Measurements from ENCODE around the gene ACTL7B. TPM values are rescaled to one million over a fixed set of nuclear protein-coding genes. Genes with fewer than 3 reads are reported as not detected.

Gene ACTL7B
- total RNA-seq, 1 donor from 2014 or later: not detected

- H3K27ac Mint-ChIP-seq (ENCODE audit: unreplicated experiment): no peak overlapping the region
- H3K4me3 Mint-ChIP-seq (ENCODE audit: unreplicated experiment): no peak overlapping the region
- H3K27me3 Mint-ChIP-seq (ENCODE audit: low read depth, unreplicated experiment): no peaks in the 10 kb centered on the region
- no peak for TF ChIP-seq EZH2 (IDR thresholded peaks at IDR 0.05; ENCODE audit: insufficient read depth, low read length)
- TF ChIP-seq CTCF (IDR thresholded peaks at IDR 0.05; ENCODE audit: insufficient read depth, low read depth, low read length): no peak
- Histone ChIP-seq H3K4me3 (ENCODE audit: insufficient read depth, low read depth, low read length) (no peak overlapping the region), H2AFZ (ENCODE audit: low read depth, low read length) (no peak overlapping the region), H3K9ac (ENCODE audit: low read length) (no peak overlapping the region), H3K27me3 (ENCODE audit: insufficient read depth, low read length) (no peaks in the 10 kb centered on the region), H3K4me1 (ENCODE audit: insufficient read depth, low read length) (peaks cover 8% of the 10 kb centered on the region), H3K36me3 (ENCODE audit: insufficient read depth, low read length) (no peaks in the 10 kb centered on the region), H3K79me2 (ENCODE audit: insufficient read depth, low read length) (no peaks in the 10 kb centered on the region), H3K9me3 (ENCODE audit: insufficient read depth, low read depth, low read length) (no peaks in the 10 kb centered on the region), H3K27ac (ENCODE audit: low read depth, low read length) (no peak overlapping the region), H4K20me1 (ENCODE audit: insufficient read depth, low read length) (no peaks in the 10 kb centered on the region), H3K4me2 (ENCODE audit: low read length) (no peak overlapping the region)
- no peak for DNase-seq (ENCODE audit: low read depth)
- H3K4me1 Mint-ChIP-seq (ENCODE audit: low read depth, unreplicated experiment): peaks cover 6% of the 10 kb centered on the region
- no peaks in the 10 kb centered on the region for H3K36me3 Mint-ChIP-seq (ENCODE audit: low read depth, unreplicated experiment)
- FAIRE-seq: no peak
- no peaks in the 10 kb centered on the region for H3K9me3 Mint-ChIP-seq (ENCODE audit: unreplicated experiment)
Observed at GRCh38 chr9:108838017-108838416, 17.8 kb downstream of the ACTL7B start.

DNA sequence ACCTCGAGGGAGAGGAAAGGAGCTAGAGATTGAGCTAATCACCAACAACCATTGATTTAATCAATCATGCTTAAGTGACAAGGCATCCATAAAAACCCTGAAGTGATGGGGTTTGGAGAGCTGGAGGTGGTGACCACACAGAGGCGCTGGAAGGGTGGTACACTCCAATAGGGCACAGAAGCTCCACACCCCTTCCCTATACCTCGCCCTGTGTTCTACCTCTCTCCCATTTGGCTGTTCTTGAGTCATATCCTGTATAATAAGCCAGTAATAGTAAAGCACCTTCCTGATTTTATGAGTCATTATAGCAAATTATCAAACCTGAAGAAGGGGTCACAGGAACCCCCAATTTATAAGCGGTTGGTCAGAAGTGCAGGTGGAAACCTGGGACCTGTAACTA lies 18.3 kb downstream of the ACTL7B start:
- Histone ChIP-seq H4K20me1 (ENCODE audit: insufficient read depth, low read length) (no peaks in the 10 kb centered on the region), H3K27ac (ENCODE audit: low read depth, low read length) (no peak overlapping the region), H3K9ac (ENCODE audit: low read length) (no peak overlapping the region), H3K36me3 (ENCODE audit: insufficient read depth, low read length) (no peaks in the 10 kb centered on the region), H3K79me2 (ENCODE audit: insufficient read depth, low read length) (no peaks in the 10 kb centered on the region), H3K27me3 (ENCODE audit: insufficient read depth, low read length) (no peaks in the 10 kb centered on the region), H2AFZ (ENCODE audit: low read depth, low read length) (no peak overlapping the region), H3K9me3 (ENCODE audit: insufficient read depth, low read depth, low read length) (no peaks in the 10 kb centered on the region), H3K4me1 (ENCODE audit: insufficient read depth, low read length) (peaks cover 8% of the 10 kb centered on the region), H3K4me3 (ENCODE audit: insufficient read depth, low read depth, low read length) (no peak overlapping the region), H3K4me2 (ENCODE audit: low read length) (no peak overlapping the region)
- Mint-ChIP-seq H3K4me3 (ENCODE audit: unreplicated experiment) (no peak overlapping the region), H3K27me3 (ENCODE audit: low read depth, unreplicated experiment) (no peaks in the 10 kb centered on the region), H3K36me3 (ENCODE audit: low read depth, unreplicated experiment) (no peaks in the 10 kb centered on the region), H3K4me1 (ENCODE audit: low read depth, unreplicated experiment) (peaks cover 6% of the 10 kb centered on the region), H3K27ac (ENCODE audit: unreplicated experiment) (no peak overlapping the region), H3K9me3 (ENCODE audit: unreplicated experiment) (no peaks in the 10 kb centered on the region)
- no peak for FAIRE-seq
- TF ChIP-seq EZH2 (IDR thresholded peaks at IDR 0.05; ENCODE audit: insufficient read depth, low read length) (no peak), CTCF (IDR thresholded peaks at IDR 0.05; ENCODE audit: insufficient read depth, low read depth, low read length) (no peak)
- DNase-seq (ENCODE audit: low read depth): no peak

GRCh38 chr9:108836781-108837180 lies 19.0 kb downstream of the ACTL7B start:
- DNase-seq (ENCODE audit: low read depth) (peak; percentile 10), FAIRE-seq (no peak)
- Histone ChIP-seq H3K79me2 (ENCODE audit: insufficient read depth, low read length) (no peaks in the 10 kb centered on the region), H3K4me2 (ENCODE audit: low read length) (no peak overlapping the region), H4K20me1 (ENCODE audit: insufficient read depth, low read length) (no peaks in the 10 kb centered on the region), H3K36me3 (ENCODE audit: insufficient read depth, low read length) (no peaks in the 10 kb centered on the region), H3K9me3 (ENCODE audit: insufficient read depth, low read depth, low read length) (no peaks in the 10 kb centered on the region), H3K9ac (ENCODE audit: low read length) (no peak overlapping the region), H3K27me3 (ENCODE audit: insufficient read depth, low read length) (no peaks in the 10 kb centered on the region), H2AFZ (ENCODE audit: low read depth, low read length) (no peak overlapping the region), H3K4me1 (ENCODE audit: insufficient read depth, low read length) (peaks cover 8% of the 10 kb centered on the region), H3K4me3 (ENCODE audit: insufficient read depth, low read depth, low read length) (no peak overlapping the region), H3K27ac (ENCODE audit: low read depth, low read length) (no peak overlapping the region)
- no peak overlapping the region for H3K4me3 Mint-ChIP-seq (ENCODE audit: unreplicated experiment)
- no peaks in the 10 kb centered on the region for H3K27me3 Mint-ChIP-seq (ENCODE audit: low read depth, unreplicated experiment)
- H3K4me1 Mint-ChIP-seq (ENCODE audit: low read depth, unreplicated experiment): peaks cover 8% of the 10 kb centered on the region
- no peak overlapping the region for H3K27ac Mint-ChIP-seq (ENCODE audit: unreplicated experiment)
- no peaks in the 10 kb centered on the region for H3K9me3 Mint-ChIP-seq (ENCODE audit: unreplicated experiment)
- TF ChIP-seq CTCF (IDR thresholded peaks at IDR 0.05; ENCODE audit: insufficient read depth, low read depth, low read length): no peak
- no peak for TF ChIP-seq EZH2 (IDR thresholded peaks at IDR 0.05; ENCODE audit: insufficient read depth, low read length)
- no peaks in the 10 kb centered on the region for H3K36me3 Mint-ChIP-seq (ENCODE audit: low read depth, unreplicated experiment)
